Endothelial cell of umbilical vein (primary cell): Measurements from ENCODE around the gene SYT8. TPM values are rescaled to one million over a fixed set of nuclear protein-coding genes. Genes with fewer than 3 reads are reported as not detected.

Experiments
- BruUV-seq: library from RNA; stranded (reverse); fragments of 400-500 nt; replicated peaks from 2 replicates; lab custom pipeline; 2021; lab: Mats Ljungman, UMichigan
- CTCF ChIA-PET: fragments of 300-600, 350-600 bp; sonication (Branson Sonifier 250); formaldehyde crosslinking; loops from one replicate; lab custom pipeline; 2021; ENCODE audit warnings: antibody characterized with exemption, inconsistent platforms; lab: Charles Lee
- POLR2A ChIA-PET: fragments of 300-600, 350-600 bp; sonication (Branson Sonifier 250); formaldehyde crosslinking; loops from one replicate; lab custom pipeline; 2021; ENCODE audit warnings: antibody characterized with exemption, inconsistent platforms; lab: Charles Lee
- DNase-seq: peaks from one replicate; pipeline ENCODE4 v3.0.0-alpha.2; 2011; ENCODE audit warnings: low read depth, low spot score
- FAIRE-seq: peaks from 2 replicates; lab custom pipeline; 2011; peaks lifted over from hg19 to GRCh38; lab: Jason Lieb, UNC
- H2AFZ ChIP-seq: 2 replicates; pipeline ENCODE4 v1.6.0; 2012; ENCODE audit warnings: low read depth, low read length, control low read depth, inconsistent platforms
- H3K27ac ChIP-seq: 2 replicates; pipeline ENCODE4 v1.5.1; 2011; ENCODE audit warnings: low read depth, mild to moderate bottlenecking, control low read depth, low read length, moderate library complexity; ENCODE audit not compliant: insufficient read depth
- H3K27me3 ChIP-seq, 2 experiments: 2 replicates each; pipeline versions ENCODE4 v1.6.0 to v1.6.1; 2011; ENCODE audit warnings: low read length in 2 of 2, mixed read lengths in 1 of 2; ENCODE audit not compliant: control insufficient read depth in 2 of 2, insufficient read depth in 2 of 2
- H3K36me3 ChIP-seq, 2 experiments: 2 replicates in 1 of 2; 3 replicates in 1 of 2; pipeline ENCODE4 v1.5.1; 2011; ENCODE audit warnings: low read length in 2 of 2, mild to moderate bottlenecking in 1 of 2, moderate library complexity in 1 of 2; ENCODE audit not compliant: control insufficient read depth in 2 of 2, insufficient read depth in 2 of 2; ENCODE audit errors: extremely low read depth in 1 of 2
- H3K4me1 ChIP-seq: 3 replicates; pipeline ENCODE4 v1.5.1; 2011; ENCODE audit warnings: mild to moderate bottlenecking, low read length; ENCODE audit not compliant: control insufficient read depth, insufficient read depth; ENCODE audit errors: extremely low read depth
- H3K4me2 ChIP-seq: 2 replicates; pipeline ENCODE4 v1.6.1; 2011; ENCODE audit warnings: low read length, control low read depth, mixed read lengths; ENCODE audit not compliant: insufficient read depth
- H3K4me3 ChIP-seq, 3 experiments: fragments of 200-600 bp in 1 of 3; sonication (generic), shearing (Covaris generic) in 1 of 3; replicated peaks in 1 of 3; 2 replicates each; pipeline ENCODE4 v1.5.1; 2011 to 2016; ENCODE audit warnings: control low read depth in 3 of 3, low read length in 3 of 3, mild to moderate bottlenecking in 2 of 3, inconsistent platforms in 1 of 3, low read depth in 1 of 3, moderate library complexity in 1 of 3; ENCODE audit not compliant: insufficient read depth in 1 of 3
- H3K79me2 ChIP-seq: 2 replicates; pipeline ENCODE4 v1.6.0; 2012; ENCODE audit warnings: low read length, inconsistent platforms; ENCODE audit not compliant: control insufficient read depth, insufficient read depth
- H3K9ac ChIP-seq: replicated peaks from 2 replicates; pipeline ENCODE3; 2011; ENCODE audit warnings: low read length, control low read depth; ENCODE audit not compliant: insufficient read depth; ENCODE audit errors: extremely low read depth
- H3K9me1 ChIP-seq: replicated peaks from 3 replicates; pipeline ENCODE4 v1.6.0; 2011; ENCODE audit warnings: mild to moderate bottlenecking, low read length; ENCODE audit not compliant: control insufficient read depth, insufficient read depth; ENCODE audit errors: extremely low read depth
- H3K9me3 ChIP-seq: replicated peaks from 2 replicates; pipeline ENCODE4 v1.5.1; 2012; ENCODE audit warnings: low read length, inconsistent platforms; ENCODE audit not compliant: control insufficient read depth, insufficient read depth
- H4K20me1 ChIP-seq: replicated peaks from 2 replicates; pipeline ENCODE3; 2011; ENCODE audit warnings: mild to moderate bottlenecking, low read length; ENCODE audit not compliant: control insufficient read depth, insufficient read depth; ENCODE audit errors: extremely low read depth
- EZH2 ChIP-seq: IDR thresholded peaks from 2 replicates; pipeline ENCODE4 v1.6.1; 2012; ENCODE audit warnings: borderline replicate concordance, low read depth, mild to moderate bottlenecking, moderate library complexity, low read length, inconsistent platforms; ENCODE audit not compliant: severe bottlenecking
- FOS ChIP-seq: IDR thresholded peaks from 2 replicates; pipeline ENCODE4 v1.6.1; 2011; ENCODE audit warnings: mild to moderate bottlenecking, low read length, moderate library complexity, borderline replicate concordance; ENCODE audit not compliant: insufficient read depth
- GATA2 ChIP-seq: IDR thresholded peaks from 2 replicates; pipeline ENCODE4 v1.7.0; 2011; ENCODE audit warnings: low read depth, mild to moderate bottlenecking, moderate library complexity, mixed read lengths, low read length; ENCODE audit not compliant: insufficient read length, insufficient read depth
- JUN ChIP-seq: IDR thresholded peaks from 2 replicates; pipeline ENCODE4 v1.6.1; 2011; ENCODE audit warnings: borderline replicate concordance, low read depth; ENCODE audit not compliant: insufficient read length, insufficient read depth
- MYC ChIP-seq: IDR thresholded peaks from one replicate; pipeline ENCODE4 v1.6.1; 2011; ENCODE audit warnings: mild to moderate bottlenecking, low read depth, low read length
- POLR2A ChIP-seq: IDR thresholded peaks from 2 replicates; pipeline ENCODE4 v1.6.1; 2012; ENCODE audit warnings: low read depth, mild to moderate bottlenecking, control low read depth, low read length
- POLR2AphosphoS5 ChIP-seq: IDR thresholded peaks from 2 replicates; pipeline ENCODE4 v1.6.1; 2012; ENCODE audit warnings: low read depth, mild to moderate bottlenecking, control low read depth, low read length, moderate library complexity; ENCODE audit not compliant: insufficient read depth
- dilution Hi-C: fragments of 300-500 bp; cut with MboI; formaldehyde crosslinking; loops from one replicate; pipeline ENCODE4 v1.15.0; 2019; ENCODE audit warnings: low sequenced_read_pairs; ENCODE audit not compliant: extremely low pct_ligation_motif_present
- intact Hi-C: fragments of 100-400 bp; cut with micrococcal nuclease; formaldehyde crosslinking; loops from one replicate; pipeline ENCODE4 v1.10.0; 2022
- polyA plus RNA-seq, 4 experiments: library from polyadenylated mRNA; depleted of rRNA in 3 of 4; stranded (reverse) in 3 of 4; unstranded in 1 of 4; fragments of >200 nt; gene quantifications; 2 replicates each; pipeline versions ENCODE4 v1.2.1 to v1.2.3, GENCODE V29; 2011 to 2012; ENCODE audit warnings: missing spikeins in 1 of 4
- total RNA-seq: library from RNA; stranded (reverse); gene quantifications from 2 replicates; pipeline ENCODE4 v1.2.3, GENCODE V29; 2021
- TF ChIP-seq, protein P1 (sequence below), 2 donors: IDR thresholded peaks; 1 replicate in 1 of 2; 2 replicates in 1 of 2; pipeline ENCODE4 v1.5.1; 2011; ENCODE audit warnings: low read length in 2 of 2, mild to moderate bottlenecking in 2 of 2, moderate library complexity in 2 of 2, control low read depth in 1 of 2, inconsistent platforms in 1 of 2, low read depth in 1 of 2; ENCODE audit not compliant: insufficient read depth in 1 of 2; ENCODE audit errors: extremely low read depth in 1 of 2
- TF ChIP-seq, protein P2 (sequence below): IDR thresholded peaks from 2 replicates; pipeline ENCODE4 v1.6.1; 2011; ENCODE audit not compliant: insufficient read depth, insufficient read length

The SYT8 gene
- total and polyA plus RNA-seq, 2 donors (not counting 3 experiments of a cell fraction or from before 2014, with no cell fraction given): not detected

DNA sequence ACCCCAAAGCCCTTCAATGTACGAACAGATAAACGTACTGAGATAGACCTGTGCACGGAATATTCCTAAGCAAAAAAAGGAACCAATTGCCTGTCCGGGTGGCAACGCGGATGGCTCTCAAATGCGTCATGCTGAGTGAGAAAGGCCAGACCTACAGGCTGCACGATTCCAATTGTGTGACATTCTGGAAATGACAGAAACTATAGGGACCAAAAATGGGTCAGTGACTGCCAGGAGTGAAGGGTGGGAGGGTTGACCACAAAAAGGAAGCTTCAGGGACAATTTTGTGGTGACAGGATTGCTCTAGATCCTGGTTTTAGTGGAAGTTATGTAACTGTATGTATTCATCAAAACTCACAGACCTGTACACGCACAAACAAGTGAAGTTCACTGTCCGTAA lies 24.0 kb upstream of the SYT8 start:
- Histone ChIP-seq H2AFZ (no peak overlapping the region), H3K4me2 (no peak overlapping the region), H3K9ac (no peak overlapping the region), H3K79me2 (no peaks in the 10 kb centered on the region), H4K20me1 (no peaks in the 10 kb centered on the region), H3K9me3 (no peaks in the 10 kb centered on the region), H3K36me3 (no peaks in the 10 kb centered on the region), H3K9me1 (no peaks in the 10 kb centered on the region), H3K27me3 (peaks cover 0 to 2% of the 10 kb centered on the region in 2 experiments), H3K27ac (no peak overlapping the region), H3K4me3 (no peak overlapping the region), H3K4me1 (no peaks in the 10 kb centered on the region)
- dilution Hi-C loops: no loop called here
- POLR2A ChIA-PET: no interaction called here
- no peak for TF ChIP-seq JUN
- TF ChIP-seq EZH2: no peak
- TF ChIP-seq FOS: no peak
- TF ChIP-seq POLR2AphosphoS5: no peak
- CTCF ChIA-PET: interaction anchor here (0.7 kb wide), 1 partner anchor 158 kb away, joined by 3 read pairs; no protein-coding TSS in a partner anchor
- intact Hi-C loops: no loop called here
- FAIRE-seq: no peak
- DNase-seq: no peak
- no TSS peak for BruUV-seq

DNA sequence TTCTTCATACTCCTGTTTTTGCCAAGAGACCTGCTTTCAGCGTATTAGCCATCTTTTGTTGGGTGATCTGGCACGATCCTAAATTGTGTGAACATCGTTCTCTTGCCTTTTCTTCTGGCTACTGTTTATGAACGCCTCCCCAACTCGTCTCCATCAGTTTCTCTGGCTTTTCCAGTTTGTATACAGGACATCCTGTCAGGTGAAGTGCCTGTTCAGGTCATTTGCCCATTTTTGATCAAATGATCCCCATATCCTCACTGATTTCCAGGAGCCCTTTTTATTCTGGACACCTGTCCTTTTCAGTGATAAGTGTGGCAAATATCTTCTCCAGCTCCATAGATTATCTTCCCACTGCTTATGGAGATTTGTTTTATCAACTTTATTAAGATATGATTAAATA lies 22.5 kb upstream of the SYT8 start:
- Histone ChIP-seq H3K9me3 (no peaks in the 10 kb centered on the region), H3K4me3 (no peak overlapping the region), H3K79me2 (no peaks in the 10 kb centered on the region), H3K36me3 (no peaks in the 10 kb centered on the region), H3K27ac (no peak overlapping the region), H2AFZ (no peak overlapping the region), H4K20me1 (no peaks in the 10 kb centered on the region), H3K4me2 (no peak overlapping the region), H3K4me1 (no peaks in the 10 kb centered on the region), H3K9me1 (no peaks in the 10 kb centered on the region), H3K27me3 (peaks cover 0 to 3% of the 10 kb centered on the region in 2 experiments), H3K9ac (no peak overlapping the region)
- BruUV-seq: no TSS peak
- intact Hi-C loops (no loop called here), dilution Hi-C loops (no loop called here)
- DNase-seq (no peak), FAIRE-seq (no peak)
- ChIA-PET CTCF (interaction anchor here (1.8 kb wide), 1 partner anchor 119 kb away, joined by 4 read pairs; no protein-coding TSS in a partner anchor), POLR2A (no interaction called here)
- TF ChIP-seq, protein P1, sequence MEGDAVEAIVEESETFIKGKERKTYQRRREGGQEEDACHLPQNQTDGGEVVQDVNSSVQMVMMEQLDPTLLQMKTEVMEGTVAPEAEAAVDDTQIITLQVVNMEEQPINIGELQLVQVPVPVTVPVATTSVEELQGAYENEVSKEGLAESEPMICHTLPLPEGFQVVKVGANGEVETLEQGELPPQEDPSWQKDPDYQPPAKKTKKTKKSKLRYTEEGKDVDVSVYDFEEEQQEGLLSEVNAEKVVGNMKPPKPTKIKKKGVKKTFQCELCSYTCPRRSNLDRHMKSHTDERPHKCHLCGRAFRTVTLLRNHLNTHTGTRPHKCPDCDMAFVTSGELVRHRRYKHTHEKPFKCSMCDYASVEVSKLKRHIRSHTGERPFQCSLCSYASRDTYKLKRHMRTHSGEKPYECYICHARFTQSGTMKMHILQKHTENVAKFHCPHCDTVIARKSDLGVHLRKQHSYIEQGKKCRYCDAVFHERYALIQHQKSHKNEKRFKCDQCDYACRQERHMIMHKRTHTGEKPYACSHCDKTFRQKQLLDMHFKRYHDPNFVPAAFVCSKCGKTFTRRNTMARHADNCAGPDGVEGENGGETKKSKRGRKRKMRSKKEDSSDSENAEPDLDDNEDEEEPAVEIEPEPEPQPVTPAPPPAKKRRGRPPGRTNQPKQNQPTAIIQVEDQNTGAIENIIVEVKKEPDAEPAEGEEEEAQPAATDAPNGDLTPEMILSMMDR (IDR thresholded peaks at IDR 0.05; ENCODE audit: extremely low read depth in 1 of 2, insufficient read depth in 1 of 2, low read depth in 1 of 2, low read length in 2 of 2): no peak
- TF ChIP-seq JUN (no peak), GATA2 (no peak), POLR2A (no peak), EZH2 (no peak), FOS (no peak), POLR2AphosphoS5 (no peak), MYC (no peak)
- TF ChIP-seq, protein P2, sequence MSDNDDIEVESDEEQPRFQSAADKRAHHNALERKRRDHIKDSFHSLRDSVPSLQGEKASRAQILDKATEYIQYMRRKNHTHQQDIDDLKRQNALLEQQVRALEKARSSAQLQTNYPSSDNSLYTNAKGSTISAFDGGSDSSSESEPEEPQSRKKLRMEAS: no peak
